NCI-H1092 treated with DMSO at 0.1 percent for 48 hours (cell line): ENCODE results near the gene BPHL.
"Not testable (repeated sequence)": the region's sequence is repeated elsewhere in the genome, so short reads cannot be mapped to it uniquely, and the experiment has no call there.

Experiments
- DNase-seq: peaks from one replicate; lab custom pipeline; 2025; lab: John Stamatoyannopoulos, UW

BPHL gene

GRCh38 chr6:3156184-3157130 lies 37.9 kb downstream of the BPHL start:
- not testable (repeated sequence) for DNase-seq

GRCh38 chr6:3157131-3157933 lies 38.8 kb downstream of the BPHL start, which contains the start of gene TUBB2A:
Gene TUBB2A, minus strand, starts transcription at chr6:3157544. Its CDS starts 81 bp downstream, at chr6:3157463.
- DNase-seq = peak; percentile 12

- DNase-seq = no peak
Observed at GRCh38 chr6:3159805-3160781, 41.6 kb downstream of the BPHL start.

GRCh38 chr6:3162067-3162497 lies 43.6 kb downstream of the BPHL start:
- DNase-seq = no peak

GRCh38 chr6:3162565-3163247 lies 44.2 kb downstream of the BPHL start:
- peak; percentile 70 for DNase-seq

- DNase-seq = no peak
Observed at GRCh38 chr6:3163248-3163594, 44.7 kb downstream of the BPHL start.

- DNase-seq = no peak
Observed at GRCh38 chr6:3164388-3164787, 45.9 kb downstream of the BPHL start.

GRCh38 chr6:3165631-3166534 lies 47.4 kb downstream of the BPHL start:
- no peak for DNase-seq

GRCh38 chr6:3166535-3167225 lies 48.2 kb downstream of the BPHL start:
- not testable (repeated sequence) for DNase-seq

- not testable (repeated sequence) for DNase-seq
Observed at GRCh38 chr6:3168046-3168445, 49.5 kb downstream of the BPHL start.

- not testable (repeated sequence) for DNase-seq
Observed at GRCh38 chr6:3170676-3171075, 52.2 kb downstream of the BPHL start.

- not testable (repeated sequence) for DNase-seq
Observed at GRCh38 chr6:3171313-3172175, 53.0 kb downstream of the BPHL start.

- not testable (repeated sequence) for DNase-seq
Observed at GRCh38 chr6:3172789-3173188, 54.3 kb downstream of the BPHL start.

GRCh38 chr6:3173636-3174089 lies 55.2 kb downstream of the BPHL start:
- not testable (repeated sequence) for DNase-seq

GRCh38 chr6:3175715-3176402 lies 57.3 kb downstream of the BPHL start:
- DNase-seq = no peak

GRCh38 chr6:3176562-3177355 lies 58.2 kb downstream of the BPHL start:
- DNase-seq = no peak

GRCh38 chr6:3178666-3179065 lies 60.2 kb downstream of the BPHL start:
- not testable (repeated sequence) for DNase-seq
